ENCODE data around the gene RAB31. TPM values are rescaled to one million over a fixed set of nuclear protein-coding genes. Genes with fewer than 3 reads are reported as not detected.

The RAB31 gene
- total RNA-seq, 1 donor from 2014 or later = 47.7 TPM

- Histone ChIP-seq H3K27me3 (ENCODE audit: control insufficient read depth, insufficient read depth, low read length) (no peaks in the 10 kb centered on the region), H3K36me3 (ENCODE audit: control insufficient read depth, insufficient read depth, low read length) (no peaks in the 10 kb centered on the region), H3K4me3 (ENCODE audit: low read depth, low read length) (no peak overlapping the region)
- FAIRE-seq (no peak), DNase-seq (ENCODE audit: low read depth) (no peak)
- no peak for TF ChIP-seq CTCF (IDR thresholded peaks at IDR 0.05; ENCODE audit: insufficient read depth, low read length, severe bottlenecking)
These were observed 140.2 kb downstream of the RAB31 start for GRCh38 chr18:9848170-9848879.

DNA sequence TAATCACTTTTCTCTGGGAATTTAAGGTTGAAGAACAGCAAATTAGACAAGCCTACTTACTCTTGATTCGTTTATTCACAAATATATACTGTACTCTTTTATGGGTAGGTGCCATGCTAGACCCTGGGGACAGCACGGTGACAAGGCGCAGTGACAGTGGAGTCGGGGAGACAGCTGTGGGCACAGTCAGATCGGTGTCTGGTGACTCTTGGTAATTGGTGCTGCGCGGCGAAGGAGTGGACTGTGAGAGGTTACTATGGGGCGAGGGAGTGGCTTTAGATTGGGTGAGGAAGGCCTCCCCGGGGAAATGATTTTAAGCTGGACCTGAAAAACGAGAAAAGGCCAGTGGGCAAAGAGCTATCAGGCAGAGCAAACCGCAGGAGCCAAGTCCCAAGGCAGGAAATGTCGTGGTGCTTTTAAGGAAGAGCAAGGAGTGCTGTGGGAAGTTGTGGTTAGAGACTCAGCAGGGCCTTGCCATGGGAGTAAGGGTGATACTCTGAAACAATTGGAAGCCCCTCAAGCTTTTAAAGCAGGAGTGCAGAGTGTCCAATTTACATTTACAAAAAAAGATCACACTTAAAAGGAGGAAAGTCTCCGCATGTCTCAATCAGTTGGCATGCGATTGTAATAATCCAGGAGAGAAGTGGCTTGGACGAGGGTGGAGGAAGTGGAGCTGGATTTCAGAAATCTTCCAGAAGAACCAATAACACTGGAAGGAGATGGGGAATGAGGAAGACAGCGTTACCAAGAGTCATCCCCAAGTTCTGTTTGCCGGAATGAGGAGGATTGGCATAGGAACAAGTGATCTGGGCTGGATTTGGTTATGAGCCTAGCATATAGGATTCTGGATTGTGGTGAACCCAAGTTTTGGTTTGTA, 141.5 kb downstream of the RAB31 start:
- no peak overlapping the region for H3K4me3 ChIP-seq (ENCODE audit: low read depth, low read length)
- DNase-seq (ENCODE audit: low read depth) (peak; percentile 58), FAIRE-seq (no peak)
- H3K36me3 ChIP-seq (ENCODE audit: control insufficient read depth, insufficient read depth, low read length) = no peaks in the 10 kb centered on the region
- H3K27me3 ChIP-seq (ENCODE audit: control insufficient read depth, insufficient read depth, low read length) = no peaks in the 10 kb centered on the region
- TF ChIP-seq CTCF (IDR thresholded peaks at IDR 0.05; ENCODE audit: insufficient read depth, low read length, severe bottlenecking) = no peak

- DNase-seq (ENCODE audit: low read depth) = no peak
- no peak for TF ChIP-seq CTCF (IDR thresholded peaks at IDR 0.05; ENCODE audit: insufficient read depth, low read length, severe bottlenecking)
- Histone ChIP-seq H3K36me3 (ENCODE audit: control insufficient read depth, insufficient read depth, low read length) (no peaks in the 10 kb centered on the region), H3K4me3 (ENCODE audit: low read depth, low read length) (no peak overlapping the region), H3K27me3 (ENCODE audit: control insufficient read depth, insufficient read depth, low read length) (no peaks in the 10 kb centered on the region)
- FAIRE-seq = no peak
These were observed 142.2 kb downstream of the RAB31 start for GRCh38 chr18:9850309-9850708.

DNA sequence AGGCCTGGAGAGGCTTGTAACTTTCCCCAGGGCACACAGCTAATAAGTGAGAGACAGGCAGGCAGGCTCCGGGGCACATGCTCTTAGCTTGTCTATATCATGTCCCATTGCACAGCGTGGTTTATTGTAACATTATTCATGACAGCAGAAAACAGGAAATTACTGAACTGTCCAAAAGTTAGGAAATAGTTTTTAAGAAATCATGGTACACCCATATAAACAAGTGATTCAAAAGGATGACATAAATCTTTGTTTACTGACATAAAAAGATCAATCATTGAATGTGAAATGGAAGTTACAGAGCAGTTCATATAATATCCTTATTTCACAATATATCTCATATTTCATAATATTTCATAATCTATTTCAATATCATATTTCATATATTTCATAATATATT, 143.4 kb downstream of the RAB31 start:
- H3K4me3 ChIP-seq (ENCODE audit: low read depth, low read length) = no peak overlapping the region
- no peaks in the 10 kb centered on the region for H3K36me3 ChIP-seq (ENCODE audit: control insufficient read depth, insufficient read depth, low read length)
- TF ChIP-seq CTCF (IDR thresholded peaks at IDR 0.05; ENCODE audit: insufficient read depth, low read length, severe bottlenecking) = no peak
- FAIRE-seq (no peak), DNase-seq (ENCODE audit: low read depth) (peak; percentile 62)
- no peaks in the 10 kb centered on the region for H3K27me3 ChIP-seq (ENCODE audit: control insufficient read depth, insufficient read depth, low read length)

GRCh38 chr18:9852266-9853081, 144.4 kb downstream of the RAB31 start:
- DNase-seq (ENCODE audit: low read depth) (no peak), FAIRE-seq (no peak)
- Histone ChIP-seq H3K4me3 (ENCODE audit: low read depth, low read length) (no peak overlapping the region), H3K27me3 (ENCODE audit: control insufficient read depth, insufficient read depth, low read length) (no peaks in the 10 kb centered on the region), H3K36me3 (ENCODE audit: control insufficient read depth, insufficient read depth, low read length) (no peaks in the 10 kb centered on the region)
- TF ChIP-seq CTCF (IDR thresholded peaks at IDR 0.05; ENCODE audit: insufficient read depth, low read length, severe bottlenecking) = no peak
